Large intestine (tissue), 3 donors: Measurements from ENCODE around the gene CUX1. TPM values are rescaled to one million over a fixed set of nuclear protein-coding genes. Genes with fewer than 3 reads are reported as not detected.

ENCODE experiments used
- DNase-seq, 2 donors: peaks; one replicate each; pipeline versions ENCODE4 v3.0.0 to v3.0.0-alpha.2; 2013
- H3K27ac ChIP-seq: one replicate; pipeline ENCODE4 v1.5.1; 2013; ENCODE audit warnings: low read length
- H3K27me3 ChIP-seq: 2 replicates; pipeline ENCODE4 v1.6.1; 2013; ENCODE audit warnings: low read length; ENCODE audit not compliant: control insufficient read depth, insufficient read depth
- H3K36me3 ChIP-seq: 2 replicates; pipeline ENCODE4 v1.6.1; 2013; ENCODE audit warnings: low read length; ENCODE audit not compliant: control insufficient read depth, insufficient read depth
- H3K4me1 ChIP-seq: one replicate; pipeline ENCODE4 v1.6.1; 2013; ENCODE audit warnings: low read length; ENCODE audit not compliant: control insufficient read depth, insufficient read depth
- H3K4me3 ChIP-seq: one replicate; pipeline ENCODE4 v1.5.1; 2013; ENCODE audit warnings: low read length
- H3K9me3 ChIP-seq: one replicate; pipeline ENCODE4 v1.6.1; 2013; ENCODE audit warnings: mild to moderate bottlenecking, low read depth, low read length, moderate library complexity; ENCODE audit not compliant: control insufficient read depth
- WGBS: methylation state at CpG from one replicate; pipeline ENCODE4 v1.1.5; 2013; ENCODE audit warnings: low lambda C conversion rate; ENCODE audit not compliant: insufficient coverage; 5-methylcytosine and 5-hydroxymethylcytosine counted together
- polyA plus RNA-seq: library from polyadenylated mRNA; unstranded; fragments of 120-200 nt; gene quantifications from one replicate; pipeline ENCODE4 v1.2.1, GENCODE V29; 2013

The CUX1 gene
- polyA plus RNA-seq, 1 donor: 72.9 TPM

DNA sequence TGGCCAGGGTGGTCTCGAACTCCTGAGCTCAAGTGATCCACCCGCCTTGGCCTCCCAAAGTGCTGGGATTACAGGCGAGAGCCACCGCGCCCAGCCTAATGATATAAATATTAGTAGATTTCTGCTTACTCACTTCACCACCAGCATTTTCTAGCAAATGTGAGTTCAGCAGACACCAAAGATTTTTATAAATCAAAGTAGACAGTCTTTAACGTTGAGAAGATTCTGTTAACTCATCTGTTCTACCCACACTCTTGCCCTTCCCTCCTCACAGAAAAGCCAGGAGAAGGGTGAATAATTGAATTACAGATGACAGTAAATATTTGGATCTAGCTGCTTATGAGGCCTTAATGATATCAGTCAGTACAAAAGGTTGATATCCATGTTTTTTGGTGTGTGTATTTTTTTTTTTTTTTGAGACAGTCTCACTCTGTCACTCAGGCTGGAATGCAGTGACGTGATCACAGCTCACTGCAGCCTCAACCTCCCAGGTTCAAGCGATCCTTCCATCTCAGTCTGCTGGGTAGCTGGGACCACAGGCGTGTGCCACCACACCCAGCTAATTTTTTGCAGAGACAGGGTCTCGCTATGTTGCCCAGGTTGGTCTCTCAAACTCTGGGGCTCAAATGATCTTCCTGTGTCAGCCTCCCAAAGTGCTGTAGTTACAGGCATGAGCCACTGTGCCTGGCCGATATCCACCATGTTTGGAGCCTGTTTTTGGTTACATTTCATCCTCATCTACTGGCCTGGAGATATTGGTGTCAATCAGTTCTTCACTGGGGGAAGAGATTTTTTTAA is 120.5 kb downstream of the CUX1 start:
- no peaks in the 10 kb centered on the region for H3K36me3 ChIP-seq
- no peaks in the 10 kb centered on the region for H3K27me3 ChIP-seq
- no CpG with 5 or more reads among the region's 11 CpGs for WGBS
- no peak overlapping the region for H3K27ac ChIP-seq
- no peaks in the 10 kb centered on the region for H3K9me3 ChIP-seq
- DNase-seq: no peak
- H3K4me1 ChIP-seq: peaks cover 36% of the 10 kb centered on the region
- no peak overlapping the region for H3K4me3 ChIP-seq

DNA sequence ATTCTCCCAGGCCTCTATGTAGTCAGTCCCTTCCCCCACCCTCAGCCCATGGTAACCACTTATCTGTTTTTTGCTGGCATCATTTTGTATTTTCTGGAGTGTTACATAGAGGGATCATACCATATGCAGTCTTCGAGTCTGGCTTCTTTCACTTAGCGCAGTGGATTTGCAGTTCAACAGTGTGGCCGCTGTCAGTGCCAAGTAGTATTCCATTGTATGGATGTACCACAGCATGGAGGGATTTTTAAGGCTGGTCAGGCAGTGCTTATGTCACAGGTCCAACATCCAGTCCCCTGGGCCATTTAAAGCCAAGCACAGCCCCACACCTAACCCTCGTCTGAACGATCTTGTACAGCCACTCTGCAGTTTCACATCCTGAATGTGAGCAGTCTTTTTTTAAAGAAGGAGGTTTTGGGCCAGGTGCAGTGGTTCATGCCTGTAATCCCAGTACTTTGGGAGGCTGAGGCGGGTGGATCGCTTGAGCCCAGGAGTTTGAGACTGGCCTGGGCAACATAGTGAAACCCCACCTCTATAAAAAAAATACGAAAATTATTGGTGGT is 121.8 kb downstream of the CUX1 start:
- Histone ChIP-seq H3K27ac (no peak overlapping the region), H3K9me3 (no peaks in the 10 kb centered on the region), H3K4me1 (peaks cover 28% of the 10 kb centered on the region), H3K4me3 (no peak overlapping the region), H3K36me3 (no peaks in the 10 kb centered on the region), H3K27me3 (no peaks in the 10 kb centered on the region)
- no CpG with 5 or more reads among the region's 8 CpGs for WGBS
- DNase-seq: no peak

DNA sequence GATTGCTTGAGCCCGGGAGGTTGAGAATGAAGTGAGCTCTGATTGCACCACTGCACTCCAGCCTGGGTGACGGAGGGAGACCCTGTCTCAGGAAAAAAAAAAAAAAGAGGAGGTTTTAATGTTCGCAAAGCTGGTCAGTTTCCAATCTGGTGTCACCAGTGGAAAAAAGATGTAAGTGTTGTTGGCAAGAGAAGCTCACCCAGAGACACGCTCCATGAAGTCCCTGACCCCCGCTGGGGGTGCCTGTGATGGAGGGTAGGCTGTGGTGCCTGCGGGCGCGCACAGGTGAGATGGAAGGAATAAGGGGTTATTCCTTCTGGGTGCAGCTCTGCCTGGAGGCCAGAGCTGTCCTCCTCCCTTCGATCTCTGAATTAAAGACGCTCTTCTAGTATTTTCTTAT is 122.7 kb downstream of the CUX1 start:
- Histone ChIP-seq H3K9me3 (no peaks in the 10 kb centered on the region), H3K4me3 (no peak overlapping the region), H3K36me3 (no peaks in the 10 kb centered on the region), H3K27me3 (no peaks in the 10 kb centered on the region), H3K4me1 (peaks cover 21% of the 10 kb centered on the region), H3K27ac (no peak overlapping the region)
- WGBS: no CpG with 5 or more reads among the region's 10 CpGs
- DNase-seq: no peak

DNA sequence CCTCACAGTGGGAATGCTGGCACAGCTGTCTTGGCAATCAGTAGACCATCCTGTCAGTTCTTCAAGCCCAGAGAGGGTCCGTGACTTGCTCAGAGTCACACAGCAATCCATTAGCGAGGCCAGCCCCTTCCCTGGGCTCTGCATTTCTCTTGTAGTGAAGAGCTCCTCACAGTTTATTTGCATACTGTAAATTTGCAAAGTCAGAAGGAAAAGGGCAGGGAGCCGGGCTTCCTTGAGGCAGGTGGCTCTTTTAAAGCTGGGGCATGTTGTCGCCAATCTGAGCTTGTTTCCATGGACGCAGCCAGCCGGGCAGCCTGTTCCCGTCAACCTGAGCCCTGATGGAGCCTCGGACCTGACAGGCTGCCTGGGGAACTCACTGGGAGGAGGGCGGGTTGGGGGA is 123.4 kb downstream of the CUX1 start:
- Histone ChIP-seq H3K4me1 (peaks cover 14% of the 10 kb centered on the region), H3K36me3 (no peaks in the 10 kb centered on the region), H3K27ac (no peak overlapping the region), H3K9me3 (no peaks in the 10 kb centered on the region), H3K27me3 (no peaks in the 10 kb centered on the region), H3K4me3 (no peak overlapping the region)
- no CpG with 5 or more reads among the region's 9 CpGs for WGBS
- DNase-seq: no peak

DNA sequence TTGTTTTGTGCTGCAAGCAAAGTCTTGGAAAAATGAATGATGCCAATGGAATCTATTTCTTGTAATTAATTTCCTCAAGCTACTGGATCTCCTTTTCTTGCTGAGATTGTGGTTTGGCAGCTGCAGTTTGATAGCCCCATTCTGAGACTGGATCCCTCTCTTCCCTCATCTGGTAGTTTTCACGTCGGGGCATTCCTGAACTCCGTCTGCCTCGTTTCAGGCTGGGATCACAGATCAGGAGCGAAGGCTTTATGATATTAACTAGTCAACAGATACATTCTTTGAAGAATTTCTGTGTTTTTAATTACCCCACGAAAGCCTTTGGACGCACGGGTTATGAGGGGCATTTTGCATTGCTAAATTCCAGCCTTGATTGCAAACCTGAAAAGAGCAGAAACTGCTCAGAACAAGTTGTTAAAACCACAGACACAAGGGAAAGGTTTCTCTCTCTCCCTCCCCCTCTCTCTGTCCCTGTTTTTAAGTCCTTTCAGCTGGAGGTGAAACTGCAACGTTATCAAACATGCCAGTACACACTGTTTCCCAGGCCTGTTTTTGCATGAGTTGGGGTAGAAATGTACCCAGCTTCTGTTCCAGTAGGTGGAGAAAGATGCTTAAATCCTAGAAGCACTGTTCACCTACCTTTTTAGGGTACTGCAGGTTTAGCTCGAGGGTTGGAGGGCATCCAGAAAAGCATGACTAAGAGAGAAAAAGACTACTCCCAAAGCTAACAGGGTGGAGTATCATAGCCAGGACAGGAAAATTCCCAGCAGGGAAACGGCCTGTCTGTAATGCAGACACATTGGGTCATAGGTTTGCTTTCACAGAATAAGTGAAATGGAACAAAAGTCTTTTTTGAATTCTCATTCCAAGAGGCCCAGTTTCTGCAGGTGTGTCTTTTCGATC is 124.3 kb downstream of the CUX1 start:
- no peak for DNase-seq
- no CpG with 5 or more reads among the region's 12 CpGs for WGBS
- peak overlapping the region; percentile 16 for H3K27ac ChIP-seq
- peaks cover 6% of the 10 kb centered on the region for H3K4me1 ChIP-seq
- no peak overlapping the region for H3K4me3 ChIP-seq
- no peaks in the 10 kb centered on the region for H3K9me3 ChIP-seq
- H3K27me3 ChIP-seq: no peaks in the 10 kb centered on the region
- no peaks in the 10 kb centered on the region for H3K36me3 ChIP-seq

DNA sequence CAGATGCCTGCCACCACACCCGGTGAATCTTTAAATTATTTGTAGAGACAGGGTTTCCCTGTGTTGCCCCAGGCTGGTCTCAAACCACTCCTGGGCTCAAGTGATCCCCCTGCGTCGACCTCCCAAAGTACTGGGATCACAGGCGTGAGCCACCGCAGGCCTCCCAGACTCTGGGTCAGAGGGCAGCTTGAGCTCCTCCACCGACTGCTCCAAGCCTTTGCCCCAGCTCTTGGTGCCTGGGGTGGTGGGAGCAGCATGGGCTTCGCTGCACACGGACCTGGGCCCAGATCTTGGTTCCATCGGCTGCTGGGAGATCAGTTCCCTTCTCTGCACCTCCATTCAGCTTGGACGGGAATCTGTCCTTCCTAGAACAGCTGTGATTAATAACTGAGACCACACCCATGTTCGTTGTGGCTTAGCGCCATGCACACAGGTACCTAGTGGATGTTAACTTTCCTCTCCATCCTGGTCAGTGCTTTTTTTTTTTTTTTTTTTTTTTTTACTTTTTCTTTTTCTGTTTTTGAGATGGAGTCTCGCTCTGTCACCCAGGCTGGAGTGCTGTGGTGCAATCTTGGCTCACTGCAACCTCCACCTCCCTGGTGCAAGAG is 125.3 kb downstream of the CUX1 start:
- H3K27me3 ChIP-seq: no peaks in the 10 kb centered on the region
- no peaks in the 10 kb centered on the region for H3K9me3 ChIP-seq
- H3K4me1 ChIP-seq: no peaks in the 10 kb centered on the region
- H3K36me3 ChIP-seq: no peaks in the 10 kb centered on the region
- DNase-seq: no peak
- no CpG with 5 or more reads among the region's 13 CpGs for WGBS
- H3K27ac ChIP-seq: no peak overlapping the region
- no peak overlapping the region for H3K4me3 ChIP-seq

DNA sequence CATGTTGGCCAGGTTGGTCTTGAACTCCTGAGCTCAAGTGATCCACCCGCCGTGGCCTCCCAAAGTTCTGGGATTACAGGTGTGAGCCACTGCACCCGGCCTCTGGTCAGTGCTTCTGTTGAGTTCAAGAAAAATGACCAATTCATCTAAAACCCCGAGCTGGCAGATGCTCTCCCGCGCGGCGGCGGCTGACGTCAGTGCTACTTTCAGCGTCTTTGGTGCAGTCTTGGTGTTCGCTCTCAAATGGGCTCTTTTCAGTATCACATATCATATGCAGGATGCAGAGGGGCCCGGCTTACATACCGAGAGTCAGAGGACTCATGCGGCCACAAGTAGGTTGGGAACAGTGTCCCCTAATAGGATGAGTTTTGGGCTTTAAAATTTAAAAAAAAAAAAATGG is 125.9 kb downstream of the CUX1 start:
- 96% methylated on average over 3 of the region's 15 CpGs for WGBS
- DNase-seq: no peak
- H3K27ac ChIP-seq: no peak overlapping the region

DNA sequence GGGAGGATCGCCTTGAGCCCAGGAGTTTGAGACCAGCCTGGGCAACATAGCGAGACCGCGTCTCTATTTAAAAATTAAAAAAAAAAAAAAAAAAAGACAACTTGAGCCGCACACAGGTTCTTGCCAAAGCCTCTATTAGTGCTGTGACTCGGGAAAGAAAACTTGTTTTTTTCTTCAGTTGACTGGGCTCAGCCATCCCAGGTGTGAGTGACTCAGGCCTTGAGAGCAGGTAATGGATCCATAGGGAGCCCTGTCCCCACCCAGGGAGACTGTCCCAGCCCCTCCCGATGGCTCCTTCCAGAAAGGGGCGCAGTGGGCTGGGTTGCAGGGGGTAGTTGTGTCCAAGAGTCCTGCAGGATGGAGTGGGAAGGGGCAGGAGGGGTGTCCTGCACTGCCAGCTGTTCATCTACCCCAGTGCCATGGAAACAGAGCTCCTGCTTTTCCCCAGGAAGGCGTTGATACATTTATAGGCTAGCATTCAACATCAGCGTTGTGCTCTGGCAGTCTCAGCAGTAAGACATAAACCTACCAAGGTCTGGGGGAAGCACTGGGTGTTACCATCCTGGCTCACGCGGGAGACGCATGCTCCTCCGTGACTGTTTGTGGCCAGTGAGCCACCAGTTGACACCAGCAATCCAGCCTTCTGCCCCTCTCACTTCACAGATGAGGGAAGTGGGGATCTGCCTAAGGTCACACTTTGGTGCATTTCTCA is 126.6 kb downstream of the CUX1 start:
- no peak for DNase-seq
- Histone ChIP-seq H3K4me3 (no peak overlapping the region), H3K9me3 (no peaks in the 10 kb centered on the region), H3K36me3 (no peaks in the 10 kb centered on the region), H3K27me3 (no peaks in the 10 kb centered on the region), H3K4me1 (no peaks in the 10 kb centered on the region), H3K27ac (no peak overlapping the region)
- 86% methylated on average over 3 of the region's 14 CpGs for WGBS

More for the DNA sequence above, 125.9 kb downstream of the CUX1 start:
- H3K27me3 ChIP-seq: no peaks in the 10 kb centered on the region
- H3K9me3 ChIP-seq: no peaks in the 10 kb centered on the region
- H3K4me1 ChIP-seq: no peaks in the 10 kb centered on the region
- H3K4me3 ChIP-seq: no peak overlapping the region
- no peaks in the 10 kb centered on the region for H3K36me3 ChIP-seq

DNA sequence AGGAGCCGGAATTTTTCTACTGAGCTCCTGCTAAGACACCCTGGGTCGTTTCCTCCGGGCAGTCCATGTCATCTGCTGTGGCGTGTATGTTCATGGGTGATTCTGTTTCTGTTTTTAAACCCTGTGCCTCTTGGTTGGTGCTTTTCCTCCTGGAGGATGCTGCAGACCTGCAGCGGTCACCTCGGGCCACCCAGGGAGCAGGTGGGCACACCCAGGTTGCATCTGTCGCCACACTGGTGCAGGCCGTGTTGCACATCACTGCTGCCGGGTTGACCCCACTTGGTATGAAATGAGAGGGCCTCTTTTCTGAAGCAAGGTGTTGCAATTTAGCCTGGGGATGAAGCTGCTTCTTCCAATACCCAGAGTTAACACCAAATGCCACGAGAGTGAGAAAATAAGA is 127.2 kb downstream of the CUX1 start:
- no CpG with 5 or more reads among the region's 10 CpGs for WGBS
- Histone ChIP-seq H3K4me1 (no peaks in the 10 kb centered on the region), H3K9me3 (no peaks in the 10 kb centered on the region)

More for the DNA sequence above, 127.2 kb downstream of the CUX1 start:
- no peaks in the 10 kb centered on the region for H3K27me3 ChIP-seq
- no peak overlapping the region for H3K27ac ChIP-seq
- DNase-seq: no peak
- no peak overlapping the region for H3K4me3 ChIP-seq
- H3K36me3 ChIP-seq: no peaks in the 10 kb centered on the region
